PFSK-1 (cell line): Measurements from ENCODE around the gene CELSR1.

Experiments used
- FOXP2 ChIP-seq: optimal IDR thresholded peaks from 2 replicates; pipeline ENCODE3; 2011; ENCODE audit warnings: borderline replicate concordance, control low read depth, inconsistent platforms; ENCODE audit not compliant: insufficient read depth; ENCODE audit errors: extremely low read length, extremely low read depth
- POLR2AphosphoS5 ChIP-seq: IDR thresholded peaks from 2 replicates; pipeline ENCODE4 v1.6.1; 2012; ENCODE audit warnings: low read depth, mild to moderate bottlenecking, control low read depth, low read length, moderate library complexity
- REST ChIP-seq, 2 experiments: IDR thresholded peaks; 2 replicates each; pipeline versions ENCODE4 v1.6.1 to v1.8.0; 2011 to 2012; ENCODE audit warnings: low read depth in 2 of 2, low read length in 2 of 2, control low read depth in 1 of 2, inconsistent platforms in 1 of 2, mild to moderate bottlenecking in 1 of 2, moderate library complexity in 1 of 2; ENCODE audit not compliant: insufficient read depth in 1 of 2
- SIN3A ChIP-seq: IDR thresholded peaks from 2 replicates; pipeline ENCODE4 v1.6.1; 2012; ENCODE audit warnings: mild to moderate bottlenecking, low read length, moderate library complexity, borderline replicate concordance; ENCODE audit not compliant: insufficient read depth
- TAF1 ChIP-seq: IDR thresholded peaks from 2 replicates; pipeline ENCODE4 v1.6.1; 2012; ENCODE audit warnings: low read length, control low read depth, borderline replicate concordance; ENCODE audit not compliant: insufficient read depth

The CELSR1 gene

GRCh38 chr22:46388647-46389046 is 148.8 kb downstream of the CELSR1 start:
- TF ChIP-seq REST (IDR thresholded peaks at IDR 0.05; ENCODE audit: insufficient read depth in 1 of 2, low read depth in 2 of 2, low read length in 2 of 2) (no peak), POLR2AphosphoS5 (no peak), FOXP2 (no peak), SIN3A (no peak), TAF1 (no peak)

- no peak for TF ChIP-seq SIN3A
- TF ChIP-seq REST (IDR thresholded peaks at IDR 0.05; ENCODE audit: insufficient read depth in 1 of 2, low read depth in 2 of 2, low read length in 2 of 2) = no peak
- TF ChIP-seq TAF1 = no peak
- no peak for TF ChIP-seq FOXP2
- TF ChIP-seq POLR2AphosphoS5 = no peak
These were observed 149.7 kb downstream of the CELSR1 start for GRCh38 chr22:46387748-46388147.

- TF ChIP-seq FOXP2 (no peak), REST (IDR thresholded peaks at IDR 0.05; ENCODE audit: insufficient read depth in 1 of 2, low read depth in 2 of 2, low read length in 2 of 2) (no peak)
These were observed 151.1 kb downstream of the CELSR1 start for GRCh38 chr22:46386312-46386711.

- TF ChIP-seq REST (IDR thresholded peaks at IDR 0.05; ENCODE audit: insufficient read depth in 1 of 2, low read depth in 2 of 2, low read length in 2 of 2) = no peak
- no peak for TF ChIP-seq POLR2AphosphoS5
- no peak for TF ChIP-seq FOXP2
- TF ChIP-seq TAF1 = no peak
- no peak for TF ChIP-seq SIN3A
These were observed 154.9 kb downstream of the CELSR1 start for GRCh38 chr22:46382524-46382923.

GRCh38 chr22:46381731-46382130 is 155.7 kb downstream of the CELSR1 start:
- TF ChIP-seq REST (IDR thresholded peaks at IDR 0.05; ENCODE audit: insufficient read depth in 1 of 2, low read depth in 2 of 2, low read length in 2 of 2) (no peak), TAF1 (no peak), SIN3A (no peak), POLR2AphosphoS5 (no peak), FOXP2 (no peak)
